Germinal center (tissue), 1 donor: Measurements from ENCODE around the gene EPHX1.
"Not testable (repeated sequence)": the region's sequence is repeated elsewhere in the genome, so short reads cannot be mapped to it uniquely, and the experiment has no call there.

Experiments
- DNase-seq: peaks from one replicate; pipeline ENCODE4 v3.0.0; 2012; ENCODE audit warnings: mixed read lengths, low spot score

EPHX1 gene

GRCh38 chr1:225777583-225778336 is 32.2 kb upstream of the EPHX1 start, which contains the start of gene SRP9:
Gene SRP9 (plus strand): TSS chr1:225777826. CDS start chr1:225777941, 115 bp downstream.
- peak; percentile 96 for DNase-seq

GRCh38 chr1:225778337-225778669 is 31.6 kb upstream of the EPHX1 start:
- no peak for DNase-seq

GRCh38 chr1:225779165-225779564 is 30.8 kb upstream of the EPHX1 start:
- DNase-seq: not testable (repeated sequence)

GRCh38 chr1:225780134-225780533 is 29.8 kb upstream of the EPHX1 start:
- no peak for DNase-seq

- no peak for DNase-seq
These were observed 29.3 kb upstream of the EPHX1 start for GRCh38 chr1:225780630-225781029.

- DNase-seq: not testable (repeated sequence)
These were observed 20.8 kb upstream of the EPHX1 start for GRCh38 chr1:225789142-225789541.

GRCh38 chr1:225794954-225795353 is 15.0 kb upstream of the EPHX1 start:
- no peak for DNase-seq

- DNase-seq: not testable (repeated sequence)
These were observed 13.8 kb upstream of the EPHX1 start for GRCh38 chr1:225796097-225796496.

GRCh38 chr1:225801146-225801545 is 8.8 kb upstream of the EPHX1 start:
- DNase-seq: not testable (repeated sequence)

- DNase-seq: no peak
These were observed 3.7 kb upstream of the EPHX1 start for GRCh38 chr1:225806249-225806648.

- not testable (repeated sequence) for DNase-seq
These were observed 3.2 kb upstream of the EPHX1 start for GRCh38 chr1:225806736-225807135.

GRCh38 chr1:225808136-225808535 is 1.8 kb upstream of the EPHX1 start:
- no peak for DNase-seq

- not testable (repeated sequence) for DNase-seq
These were observed 935 bp downstream of the EPHX1 start for GRCh38 chr1:225810579-225811538.

- DNase-seq: no peak
These were observed 1.9 kb downstream of the EPHX1 start for GRCh38 chr1:225811622-225812487.

- DNase-seq: no peak
These were observed 2.7 kb downstream of the EPHX1 start for GRCh38 chr1:225812488-225813213.

- DNase-seq: no peak
These were observed 3.5 kb downstream of the EPHX1 start for GRCh38 chr1:225813214-225813964.

GRCh38 chr1:225814381-225814780 is 4.5 kb downstream of the EPHX1 start:
- no peak for DNase-seq

- DNase-seq: not testable (repeated sequence)
These were observed 5.2 kb downstream of the EPHX1 start for GRCh38 chr1:225815090-225815489.

GRCh38 chr1:225815526-225816178 is 5.7 kb downstream of the EPHX1 start:
- DNase-seq: no peak
